Parathyroid adenoma (tissue), 2 donors: ENCODE measurements around the gene UBR3.

Source experiments
- H2AFZ ChIP-seq: fragments of 300-600 bp; sonication (generic); one replicate; pipeline ENCODE4 v1.7.0; 2017; ENCODE audit warnings: antibody characterized with exemption, mild to moderate bottlenecking
- H3K27ac ChIP-seq: fragments of 300-600 bp; sonication (generic); one replicate; pipeline ENCODE4 v1.7.0; 2017
- H3K27me3 ChIP-seq: fragments of 300-600 bp; sonication (generic); one replicate; pipeline ENCODE4 v1.7.0; 2017; ENCODE audit warnings: low read length; ENCODE audit not compliant: control insufficient read depth, insufficient read depth
- H3K36me3 ChIP-seq: fragments of 300-600 bp; sonication (generic); one replicate; pipeline ENCODE4 v1.7.0; 2017; ENCODE audit warnings: low read length; ENCODE audit not compliant: control insufficient read depth, insufficient read depth
- H3K4me1 ChIP-seq: fragments of 300-600 bp; sonication (generic); one replicate; pipeline ENCODE4 v1.7.0; 2017; ENCODE audit warnings: control low read depth
- H3K4me2 ChIP-seq: fragments of 300-600 bp; sonication (generic); one replicate; pipeline ENCODE4 v1.7.0; 2017; ENCODE audit warnings: low read length
- H3K4me3 ChIP-seq: fragments of 300-600 bp; sonication (generic); one replicate; pipeline ENCODE4 v1.7.0; 2017; ENCODE audit warnings: low read depth, low read length
- H3K79me2 ChIP-seq: fragments of 300-600 bp; sonication (generic); one replicate; pipeline ENCODE4 v1.7.0; 2017; ENCODE audit warnings: control low read depth
- H3K9ac ChIP-seq: fragments of 300-600 bp; sonication (generic); one replicate; pipeline ENCODE4 v1.7.0; 2017; ENCODE audit warnings: mild to moderate bottlenecking
- H3K9me3 ChIP-seq: fragments of 300-600 bp; sonication (generic); one replicate; pipeline ENCODE4 v1.7.0; 2017; ENCODE audit warnings: low read length; ENCODE audit not compliant: control insufficient read depth
- CTCF ChIP-seq: fragments of 300-600 bp; sonication (generic); IDR thresholded peaks from one replicate; pipeline ENCODE4 v1.7.0; 2017; ENCODE audit warnings: antibody characterized with exemption, mild to moderate bottlenecking
- donor health status: primary hyperparathyroidism.

UBR3 gene

DNA sequence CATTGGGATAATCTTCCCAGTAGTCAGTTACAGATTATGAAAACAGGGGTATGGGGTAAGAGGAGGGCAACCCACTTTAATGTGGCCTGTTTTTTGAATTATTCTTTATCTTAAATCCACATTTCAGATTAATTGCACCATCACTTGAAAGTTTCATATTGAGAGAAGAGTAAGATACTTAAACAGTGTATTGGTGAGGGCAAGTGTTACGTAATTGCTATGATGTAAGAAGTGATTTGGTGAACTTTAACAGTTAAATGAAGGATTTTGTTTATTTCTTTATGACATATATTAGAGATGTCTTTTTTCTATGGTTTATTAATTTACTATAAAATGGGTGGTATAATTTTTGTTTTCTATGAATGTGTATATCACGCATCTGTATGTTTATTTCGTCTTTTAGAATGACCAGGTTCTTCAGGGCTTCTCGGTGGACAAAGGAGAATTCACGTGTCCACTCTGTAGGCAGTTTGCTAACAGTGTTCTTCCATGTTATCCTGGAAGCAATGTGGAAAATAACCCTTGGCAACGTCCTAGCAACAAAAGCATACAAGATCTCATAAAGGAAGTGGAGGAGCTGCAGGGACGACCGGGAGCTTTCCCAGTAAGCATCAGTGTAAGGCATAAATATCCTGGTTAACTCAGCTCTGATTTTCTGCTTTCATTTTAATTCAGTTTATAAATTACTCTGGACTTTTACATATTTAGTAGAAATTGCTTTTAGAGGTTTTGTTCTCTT is 179.5 kb downstream of the UBR3 start:
- Histone ChIP-seq H2AFZ (no peak overlapping the region), H3K9ac (no peak overlapping the region), H3K4me1 (no peaks in the 10 kb centered on the region), H3K27me3 (no peaks in the 10 kb centered on the region), H3K9me3 (no peaks in the 10 kb centered on the region), H3K4me3 (no peak overlapping the region), H3K27ac (no peak overlapping the region), H3K79me2 (no peaks in the 10 kb centered on the region), H3K36me3 (no peaks in the 10 kb centered on the region), H3K4me2 (no peak overlapping the region)
- TF ChIP-seq CTCF, result no peak

- Histone ChIP-seq H3K4me1 (no peaks in the 10 kb centered on the region), H2AFZ (no peak overlapping the region), H3K9ac (no peak overlapping the region), H3K27ac (no peak overlapping the region), H3K79me2 (no peaks in the 10 kb centered on the region), H3K9me3 (no peaks in the 10 kb centered on the region), H3K4me2 (no peak overlapping the region), H3K36me3 (no peaks in the 10 kb centered on the region), H3K27me3 (no peaks in the 10 kb centered on the region), H3K4me3 (no peak overlapping the region)
- no peak for TF ChIP-seq CTCF
These were observed 182.0 kb downstream of the UBR3 start for GRCh38 chr2:170009209-170009608.

DNA sequence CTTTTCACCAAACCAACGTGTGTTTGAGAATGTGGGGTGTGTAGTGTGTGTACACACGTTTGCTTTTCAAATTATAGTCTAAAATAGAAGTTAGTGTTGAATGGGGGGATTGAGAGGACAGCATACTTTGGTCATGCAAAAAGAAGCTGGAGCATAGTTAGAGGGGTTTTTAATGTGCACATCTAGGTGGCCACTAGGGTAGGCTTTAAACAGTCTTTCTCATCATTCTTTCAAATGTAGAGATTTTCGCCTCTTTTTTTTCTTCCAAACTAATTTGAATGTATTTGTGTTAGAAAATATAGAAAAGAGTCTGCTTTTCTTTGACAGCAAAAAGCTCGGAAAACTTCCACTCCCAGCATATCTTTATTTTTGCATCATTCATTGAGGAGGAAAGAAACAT is 185.5 kb downstream of the UBR3 start:
- no peak overlapping the region for H3K27ac ChIP-seq
- no peak overlapping the region for H2AFZ ChIP-seq
- no peak for TF ChIP-seq CTCF
- no peak overlapping the region for H3K4me2 ChIP-seq
- H3K9me3 ChIP-seq, result no peaks in the 10 kb centered on the region
- H3K4me3 ChIP-seq, result no peak overlapping the region
- H3K27me3 ChIP-seq, result no peaks in the 10 kb centered on the region
- no peaks in the 10 kb centered on the region for H3K4me1 ChIP-seq
- no peaks in the 10 kb centered on the region for H3K36me3 ChIP-seq
- no peak overlapping the region for H3K9ac ChIP-seq
- H3K79me2 ChIP-seq, result no peaks in the 10 kb centered on the region

GRCh38 chr2:170013802-170014551 is 186.7 kb downstream of the UBR3 start:
- Histone ChIP-seq H3K36me3 (no peaks in the 10 kb centered on the region), H3K27me3 (no peaks in the 10 kb centered on the region), H3K27ac (no peak overlapping the region), H3K9me3 (no peaks in the 10 kb centered on the region), H3K79me2 (no peaks in the 10 kb centered on the region), H3K4me2 (no peak overlapping the region), H3K4me3 (no peak overlapping the region), H3K9ac (no peak overlapping the region), H3K4me1 (no peaks in the 10 kb centered on the region), H2AFZ (no peak overlapping the region)
- TF ChIP-seq CTCF, result no peak
